Dendritic cell treated with granulocyte-macrophage colony-stimulating factor and Interleukin-4, amounts not matched to agents 40 ng/mL and 50 ng/mL, for 4 days (primary cell): ENCODE measurements around the gene SLC25A45.
A peak's percentile ranks its signal among the peaks of the same experiment; 100 is the strongest.

Experiments used
- H3K27ac Mint-ChIP-seq: one replicate; pipeline ENCODE4 v1.8.0; 2022; ENCODE audit warnings: mild to moderate bottlenecking, mixed read lengths
- H3K27me3 Mint-ChIP-seq: one replicate; pipeline ENCODE4 v1.8.0; 2022; ENCODE audit warnings: mild to moderate bottlenecking, mixed read lengths
- H3K36me3 Mint-ChIP-seq: one replicate; pipeline ENCODE4 v1.8.0; 2022; ENCODE audit warnings: low read depth, mixed read lengths
- H3K4me1 Mint-ChIP-seq: one replicate; pipeline ENCODE4 v1.8.0; 2022; ENCODE audit warnings: low read depth, mixed read lengths
- H3K4me3 Mint-ChIP-seq: one replicate; pipeline ENCODE4 v1.8.0; 2022; ENCODE audit warnings: mild to moderate bottlenecking, moderate library complexity, mixed read lengths
- H3K9me3 Mint-ChIP-seq: one replicate; pipeline ENCODE4 v1.8.0; 2022; ENCODE audit warnings: mixed read lengths
- intact Hi-C: fragments of 100-400 bp; cut with micrococcal nuclease; formaldehyde crosslinking; loops from one replicate; pipeline ENCODE4 v1.15.0; 2022

SLC25A45 gene

DNA sequence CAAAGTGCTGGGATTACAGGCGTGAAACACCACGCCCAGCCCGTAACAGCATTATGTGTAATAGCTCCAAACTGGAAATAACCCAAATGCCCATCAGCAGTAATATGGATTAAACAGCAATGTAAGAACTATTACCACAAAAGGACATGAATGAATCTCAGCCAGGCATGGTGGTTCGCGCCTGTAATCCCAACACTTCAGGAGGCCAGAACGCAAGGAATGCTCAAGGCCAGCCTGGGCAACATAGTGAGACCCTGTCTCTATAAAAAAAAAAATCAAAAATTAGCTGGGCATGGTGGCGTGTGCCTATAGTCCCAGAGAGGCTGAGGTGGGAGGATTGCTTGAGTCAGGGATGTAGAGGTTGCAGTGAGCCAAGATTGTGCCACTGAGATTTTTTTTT is 51.9 kb downstream of the SLC25A45 start:
- H3K27ac Mint-ChIP-seq, result peak overlapping the region; percentile 84
- no peaks in the 10 kb centered on the region for H3K9me3 Mint-ChIP-seq
- intact Hi-C loops, result loop anchor here (5.0 kb wide), 1 partner anchor 53 kb away; no protein-coding TSS in a partner anchor
- peaks cover 26% of the 10 kb centered on the region for H3K4me1 Mint-ChIP-seq
- no peak overlapping the region for H3K4me3 Mint-ChIP-seq
- H3K27me3 Mint-ChIP-seq, result peaks cover 3% of the 10 kb centered on the region
- H3K36me3 Mint-ChIP-seq, result peaks cover 9% of the 10 kb centered on the region

DNA sequence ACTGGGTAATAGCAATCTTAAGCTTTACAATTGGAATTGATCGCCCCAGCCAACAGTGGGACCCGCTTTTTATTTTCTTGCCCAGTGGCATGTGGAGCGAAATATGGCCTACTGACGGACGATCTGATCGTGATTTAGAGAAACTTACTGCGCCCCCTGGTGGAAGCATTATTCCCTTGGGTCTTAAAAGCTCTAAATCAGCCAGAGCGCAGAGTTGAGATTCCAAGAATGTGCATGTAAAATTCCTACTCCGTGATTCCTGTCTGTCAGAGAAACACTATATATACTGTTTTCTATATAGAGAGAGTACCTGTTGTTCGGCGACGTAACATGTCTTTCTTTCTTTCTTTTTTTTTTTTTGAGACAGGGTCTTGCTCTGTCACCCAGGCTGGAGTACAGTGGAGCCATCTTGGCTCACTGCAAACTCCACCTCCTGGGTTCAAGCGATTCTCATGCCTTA is 52.5 kb downstream of the SLC25A45 start:
- H3K9me3 Mint-ChIP-seq, result no peaks in the 10 kb centered on the region
- H3K36me3 Mint-ChIP-seq, result peaks cover 8% of the 10 kb centered on the region
- peaks cover 20% of the 10 kb centered on the region for H3K4me1 Mint-ChIP-seq
- H3K27ac Mint-ChIP-seq, result peak overlapping the region; percentile 84
- intact Hi-C loops, result loop anchor here (2.0 to 5.0 kb wide), 2 partner anchors 15 to 53 kb away; partner anchors contain the start of gene CDC42EP2
- peak overlapping the region; percentile 48 for H3K4me3 Mint-ChIP-seq
- H3K27me3 Mint-ChIP-seq, result peaks cover 3% of the 10 kb centered on the region

DNA sequence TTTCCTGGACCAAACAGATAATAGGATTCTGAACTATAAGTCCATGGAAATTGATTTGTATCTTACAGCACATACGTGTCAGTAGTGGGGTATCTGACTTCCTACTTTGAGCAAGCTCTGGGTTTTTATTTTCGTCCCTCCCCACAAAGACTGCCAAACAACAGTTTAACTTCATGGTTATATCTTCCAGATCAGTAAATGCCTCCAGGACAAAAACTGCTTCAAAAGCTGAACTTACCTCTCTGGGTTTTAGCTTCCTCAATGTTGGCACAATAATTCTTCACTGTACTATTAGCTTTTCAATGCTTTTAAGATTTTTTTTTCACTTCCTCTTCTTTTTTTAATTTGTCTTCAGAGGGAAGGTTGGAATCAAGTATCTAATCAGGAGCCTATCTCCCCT is 53.0 kb downstream of the SLC25A45 start:
- Mint-ChIP-seq H3K4me3 (peak overlapping the region; percentile 48), H3K27me3 (peaks cover 3% of the 10 kb centered on the region), H3K27ac (peak overlapping the region; percentile 84), H3K36me3 (peaks cover 8% of the 10 kb centered on the region), H3K4me1 (peaks cover 15% of the 10 kb centered on the region), H3K9me3 (no peaks in the 10 kb centered on the region)
- intact Hi-C loops, result loop anchor here (2.0 kb wide), 1 partner anchor 15 kb away; the partner anchor contains the start of gene CDC42EP2

DNA sequence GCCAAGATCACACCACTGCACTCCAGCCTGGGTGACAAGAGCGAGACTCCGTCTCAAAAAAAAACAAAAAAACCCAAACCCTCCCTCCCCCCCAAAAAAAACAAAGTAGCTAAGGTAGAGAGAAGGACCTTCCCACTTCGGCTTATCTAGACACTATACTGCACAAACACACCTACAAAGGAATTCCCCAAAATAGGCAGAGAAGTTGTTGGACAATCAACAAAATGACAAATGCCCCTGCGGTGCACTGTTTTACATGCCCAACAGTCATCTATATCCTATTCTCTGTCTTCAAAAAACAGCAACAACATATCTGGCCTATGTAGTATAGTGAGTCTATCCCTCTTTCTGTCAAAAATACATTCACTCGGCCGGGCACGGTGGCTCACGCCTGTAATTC is 55.4 kb downstream of the SLC25A45 start:
- H3K27ac Mint-ChIP-seq, result no peak overlapping the region
- H3K36me3 Mint-ChIP-seq, result peaks cover 19% of the 10 kb centered on the region
- no peak overlapping the region for H3K4me3 Mint-ChIP-seq
- H3K4me1 Mint-ChIP-seq, result peaks cover 13% of the 10 kb centered on the region
- peaks cover 3% of the 10 kb centered on the region for H3K27me3 Mint-ChIP-seq
- intact Hi-C loops, result no loop called here
- no peaks in the 10 kb centered on the region for H3K9me3 Mint-ChIP-seq

DNA sequence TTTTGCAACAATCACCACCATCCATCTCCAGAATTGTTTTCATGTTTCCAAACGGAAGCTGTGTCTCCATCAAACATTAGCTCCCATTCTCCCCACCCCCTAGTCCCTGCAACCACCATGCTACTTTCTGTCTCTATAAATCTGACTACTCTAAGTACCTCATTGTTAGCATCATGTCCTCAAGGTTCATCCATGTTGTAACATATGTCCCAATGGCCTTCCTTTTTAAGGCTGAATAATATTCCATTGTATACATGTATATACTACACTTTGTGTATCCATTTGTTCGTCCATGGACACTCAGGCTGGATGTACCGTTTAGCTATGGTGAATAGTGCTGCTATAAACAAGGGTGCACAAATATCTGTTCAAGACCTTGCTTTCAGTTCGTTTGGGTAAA is 57.0 kb downstream of the SLC25A45 start:
- intact Hi-C loops, result no loop called here
- Mint-ChIP-seq H3K36me3 (peaks cover 35% of the 10 kb centered on the region), H3K27me3 (peaks cover 3% of the 10 kb centered on the region), H3K4me3 (no peak overlapping the region), H3K27ac (no peak overlapping the region), H3K4me1 (peaks cover 13% of the 10 kb centered on the region), H3K9me3 (no peaks in the 10 kb centered on the region)
